K562 (cell line): ENCODE results near the gene DUOX2. TPM values are rescaled to one million over a fixed set of nuclear protein-coding genes. Genes with fewer than 3 reads are reported as not detected.

Source experiments
- AFF1 ChIP-seq, 2 experiments: fragments of 450-650 bp; IDR thresholded peaks; 2 replicates each; pipeline ENCODE4 v1.6.1; 2018; ENCODE audit warnings: mild to moderate bottlenecking in 2 of 2, low read depth in 1 of 2; ENCODE audit not compliant: partially characterized antibody in 2 of 2
- ARNT ChIP-seq, 2 experiments: fragments of 450-650 bp; IDR thresholded peaks; 2 replicates each; pipeline ENCODE4 v1.6.1; 2016; ENCODE audit warnings: mild to moderate bottlenecking in 1 of 2
- BACH1 ChIP-seq: fragments of 200-800 bp; sonication (Bioruptor generic); IDR thresholded peaks from 2 replicates; pipeline ENCODE4 v1.6.1; 2016; ENCODE audit warnings: missing genetic modification characterization, missing compliant biosample characterization
- CBFA2T2 ChIP-seq: fragments of 450-650 bp; conservative IDR thresholded peaks from 2 replicates; pipeline ENCODE4 v1.6.1; 2017; ENCODE audit warnings: mild to moderate bottlenecking
- CREB3L1 ChIP-seq: fragments of 450-650 bp; IDR thresholded peaks from 2 replicates; pipeline ENCODE4 v1.6.1; 2014; ENCODE audit warnings: low read depth, mild to moderate bottlenecking, moderate library complexity, borderline replicate concordance
- HOMEZ ChIP-seq: fragments of 250-450 bp; sonication (Bioruptor Pico); IDR thresholded peaks from 2 replicates; pipeline ENCODE4 v1.4.0; 2020; ENCODE audit warnings: mild to moderate bottlenecking, moderate library complexity
- MYC ChIP-seq, 2 experiments: fragments of 250-450 bp in 1 of 2; sonication (Bioruptor Pico) in 1 of 2; IDR thresholded peaks; 2 replicates each; pipeline versions ENCODE4 v1.5.1 to v1.6.1; 2012 to 2021; ENCODE audit warnings: low read depth in 2 of 2, borderline replicate concordance in 1 of 2, improper control_type of control experiment in 1 of 2, low read length in 1 of 2, mild to moderate bottlenecking in 1 of 2, moderate library complexity in 1 of 2
- ZNF655 ChIP-seq: fragments of 250-450 bp; sonication (Bioruptor Pico); IDR thresholded peaks from 2 replicates; pipeline ENCODE4 v1.5.0; 2021
- ZNF830 ChIP-seq: fragments of 250-450 bp; sonication (Bioruptor Pico); IDR thresholded peaks from 2 replicates; pipeline ENCODE4 v1.5.0; 2021; ENCODE audit warnings: mild to moderate bottlenecking
- polyA plus RNA-seq, 8 experiments: library from polyadenylated mRNA; depleted of rRNA in 4 of 8; stranded (reverse) in 5 of 8; unstranded in 3 of 8; fragments of >200 nt; fragmentation: Nextera tagmentation in 2 of 8; fragmentation: Illumina TruSeq in 1 of 8; extraction: Ambion mirVana in 2 of 8; extraction: Trizol in 1 of 8; gene quantifications; 2 replicates each; pipeline versions ENCODE4 v1.2.1 to v1.2.3, GENCODE V29; 2011 to 2014; ENCODE audit warnings: inconsistent platforms in 1 of 8, missing spikeins in 1 of 8
- total RNA-seq, 7 experiments: library from RNA; depleted of rRNA in 6 of 7; stranded (reverse); fragments of >200 nt in 6 of 7; fragmentation: Illumina TruSeq in 2 of 7; extraction: Trizol in 2 of 7; gene quantifications; 2 replicates each; pipeline versions ENCODE4 v1.2.1 to v1.2.3, GENCODE V29; 2011 to 2021; ENCODE audit warnings: low replicate concordance in 1 of 7

DUOX2 gene
- total and polyA plus RNA-seq, 9 of the 15 experiments (the other 6 are each of a cell fraction or from before 2014, with no cell fraction given): 0.01 to 0.03 (median 0.02) TPM; not detected in 6

- TF ChIP-seq AFF1 (IDR thresholded peaks at IDR 0.05; ENCODE audit: low read depth in 1 of 2, partially characterized antibody in 2 of 2) (no peak), BACH1 (tag) (no peak), HOMEZ (no peak), MYC (IDR thresholded peaks at IDR 0.05; ENCODE audit: low read depth, low read length) (no peak), MYC (CRISPR knock-in tag; IDR thresholded peaks at IDR 0.05; ENCODE audit: borderline replicate concordance, low read depth) (no peak), ZNF655 (no peak), ZNF830 (CRISPR knock-in tag) (no peak), CBFA2T2 (no peak), ARNT (IDR thresholded peaks at IDR 0.05) (no peak), CREB3L1 (no peak)
Measured at GRCh38 chr15:45115312-45115820, 1.4 kb upstream of the DUOX2 start (continued).
